Lung (tissue), 12 donors: Measurements from ENCODE around the gene CFI. TPM values are rescaled to one million over a fixed set of nuclear protein-coding genes. Genes with fewer than 3 reads are reported as not detected.

Source experiments
- ATAC-seq: fragments of 200-7000 bp; cut with Tn5 transposase; one replicate; pipeline ENCODE4 v1.9.1; 2020; ENCODE audit warnings: moderate number of reproducible peaks; ENCODE audit not compliant: insufficient read depth, low FRiP score
- DNase-seq, 3 donors: peaks; one replicate each; pipeline ENCODE4 v3.0.0-alpha.2; 2013 to 2017
- H3K27ac ChIP-seq, 2 donors: one replicate each; pipeline ENCODE4 v1.5.1; 2013; ENCODE audit warnings: mild to moderate bottlenecking in 2 of 2, moderate library complexity in 2 of 2, control low read depth in 1 of 2, inconsistent platforms in 1 of 2, low read depth in 1 of 2, low read length in 1 of 2
- H3K27me3 ChIP-seq, 3 donors: one replicate each; pipeline ENCODE4 v1.5.1; 2013; ENCODE audit warnings: low read length in 2 of 3; ENCODE audit not compliant: control insufficient read depth in 3 of 3, insufficient read depth in 3 of 3
- H3K36me3 ChIP-seq, 4 donors: one replicate each; pipeline ENCODE4 v1.5.1; 2013; ENCODE audit warnings: low read length in 4 of 4, mild to moderate bottlenecking in 1 of 4, moderate library complexity in 1 of 4; ENCODE audit not compliant: control insufficient read depth in 4 of 4, insufficient read depth in 4 of 4
- H3K4me1 ChIP-seq, 5 donors: one replicate each; pipeline ENCODE4 v1.5.1; 2013; ENCODE audit warnings: low read length in 5 of 5, mild to moderate bottlenecking in 2 of 5, moderate library complexity in 1 of 5; ENCODE audit not compliant: control insufficient read depth in 5 of 5, insufficient read depth in 5 of 5
- H3K4me3 ChIP-seq: one replicate; pipeline ENCODE4 v1.5.1; 2013; ENCODE audit warnings: mild to moderate bottlenecking, control low read depth, moderate library complexity
- H3K9ac ChIP-seq, 2 donors: one replicate each; pipeline ENCODE4 v1.5.1; 2013; ENCODE audit warnings: low read length in 2 of 2, control low read depth in 1 of 2; ENCODE audit not compliant: insufficient read depth in 1 of 2
- H3K9me3 ChIP-seq, 4 donors: one replicate each; pipeline ENCODE4 v1.5.1; 2013; ENCODE audit warnings: low read length in 3 of 4, mild to moderate bottlenecking in 1 of 4, moderate library complexity in 1 of 4; ENCODE audit not compliant: control insufficient read depth in 4 of 4, insufficient read depth in 3 of 4
- CTCF ChIP-seq: IDR thresholded peaks from 2 replicates; pipeline ENCODE4 v1.5.1; 2012; ENCODE audit warnings: mild to moderate bottlenecking; ENCODE audit errors: control extremely low read depth, extremely low read depth
- WGBS, 2 donors: extraction: QIAGEN DNeasy Blood & Tissue Kit; methylation state at CpG; one replicate each; pipeline ENCODE4 v1.1.7; 2013; 5-methylcytosine and 5-hydroxymethylcytosine counted together
- polyA plus RNA-seq, 2 donors: library from polyadenylated mRNA; stranded (reverse); fragments of 200-250 nt; gene quantifications; one replicate each; pipeline ENCODE4 v1.2.1, GENCODE V29; 2013
- total RNA-seq, 2 donors: library from RNA; depleted of rRNA in 1 of 2; stranded (reverse); fragments of >200 nt in 1 of 2; gene quantifications; one replicate each; pipeline ENCODE4 v1.2.1, GENCODE V29; 2014 to 2021
- donor health status: control.
- donor health status: control.
- donor health status: Bipolar disorder and iron deficiency.
- donor health status: healthy.
- donor health status: DM: yes; HTN: yes; CAD: no.

The CFI gene
- total and polyA plus RNA-seq, 4 donors: 38.2 to 150 (median 60.8) TPM

GRCh38 chr4:109730619-109731545 lies 70.9 kb downstream of the CFI start:
- TF ChIP-seq CTCF: no peak
- peaks cover 0 to 18% (median 0%) of the 10 kb centered on the region in 5 donors for H3K4me1 ChIP-seq
- no peaks in the 10 kb centered on the region for H3K9me3 ChIP-seq
- DNase-seq (no peak), ATAC-seq (peak; percentile 6)
- H3K9ac ChIP-seq: peak overlapping the region; percentile 9 to 65
- no peaks in the 10 kb centered on the region for H3K36me3 ChIP-seq
- H3K27ac ChIP-seq: peak overlapping the region; percentile 39 to 71
- H3K4me3 ChIP-seq: no peak overlapping the region
- H3K27me3 ChIP-seq: no peaks in the 10 kb centered on the region
- WGBS, 2 donors: 55 to 56% methylated on average over 21 of the region's 21 CpGs

GRCh38 chr4:109729718-109730618 lies 71.8 kb downstream of the CFI start, which contains the start of gene PLA2G12A:
TSS of gene PLA2G12A (minus strand) at chr4:109730070. CDS start at chr4:109729809, 261 bp downstream.
- Histone ChIP-seq H3K27ac (peak within 1 kb of the TSS; percentile 69 to 78), H3K9me3 (no peaks in the 10 kb centered on the region), H3K4me3 (peak within 1 kb of the TSS; percentile 88), H3K9ac (peak within 1 kb of the TSS; percentile 75 to 82), H3K4me1 (peaks cover 0 to 18% (median 0%) of the 10 kb centered on the region in 5 donors), H3K36me3 (no peaks in the 10 kb centered on the region), H3K27me3 (no peaks in the 10 kb centered on the region)
- ATAC-seq (peak; percentile 95), DNase-seq (peak; percentile 78 to 87 (median 87))
- WGBS, 2 donors: 0 to 1% methylated on average over 43 to 83 of the region's 83 CpGs
- no peak for TF ChIP-seq CTCF

- Histone ChIP-seq H3K4me3 (peak overlapping the region; percentile 88), H3K27me3 (no peaks in the 10 kb centered on the region), H3K9me3 (no peaks in the 10 kb centered on the region), H3K36me3 (no peaks in the 10 kb centered on the region), H3K4me1 (peaks cover 0 to 18% (median 0%) of the 10 kb centered on the region in 5 donors), H3K27ac (peak overlapping the region; percentile 69 to 78), H3K9ac (peak overlapping the region; percentile 75 to 82)
- ATAC-seq (peak; percentile 7), DNase-seq (peak; percentile 38 to 61 (median 59))
- WGBS, 2 donors: 2 to 3% methylated on average over 25 of the region's 25 CpGs
- TF ChIP-seq CTCF: no peak
These were observed 72.6 kb downstream of the CFI start for GRCh38 chr4:109729117-109729717.
